Measurements from ENCODE around the gene ETHE1.

- no peak for TF ChIP-seq EZH2 (IDR thresholded peaks at IDR 0.05; ENCODE audit: borderline replicate concordance, low read depth, low read length, poor library complexity, severe bottlenecking)
- TF ChIP-seq CTCF (conservative IDR thresholded peaks at IDR 0.05; ENCODE audit: low read depth, low read length) = no peak
Measured at GRCh38 chr19:43499042-43499441, 28.0 kb downstream of the ETHE1 start.
